Measurements from ENCODE around the gene IGSF21.

DNA sequence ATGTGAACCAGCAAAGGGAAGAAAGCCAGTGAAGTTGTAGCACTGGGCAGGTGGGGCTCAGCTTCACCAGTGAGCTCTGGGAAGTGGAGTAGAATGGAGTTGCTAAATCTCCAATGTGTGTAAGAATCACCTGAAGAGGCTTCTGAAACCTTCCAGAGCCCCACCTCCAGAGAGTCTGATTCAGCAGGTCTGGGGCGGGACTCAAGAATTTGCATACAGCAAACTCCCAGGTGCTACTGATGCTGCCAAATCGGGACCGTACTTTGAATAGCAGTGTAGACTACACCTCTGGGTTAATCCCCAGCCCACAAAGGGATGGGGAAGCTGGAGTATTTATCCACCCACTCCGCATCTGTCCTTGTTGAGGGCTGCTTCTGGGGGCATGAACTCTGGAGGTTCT, 154.3 kb downstream of the IGSF21 start:
- TF ChIP-seq, protein P1, sequence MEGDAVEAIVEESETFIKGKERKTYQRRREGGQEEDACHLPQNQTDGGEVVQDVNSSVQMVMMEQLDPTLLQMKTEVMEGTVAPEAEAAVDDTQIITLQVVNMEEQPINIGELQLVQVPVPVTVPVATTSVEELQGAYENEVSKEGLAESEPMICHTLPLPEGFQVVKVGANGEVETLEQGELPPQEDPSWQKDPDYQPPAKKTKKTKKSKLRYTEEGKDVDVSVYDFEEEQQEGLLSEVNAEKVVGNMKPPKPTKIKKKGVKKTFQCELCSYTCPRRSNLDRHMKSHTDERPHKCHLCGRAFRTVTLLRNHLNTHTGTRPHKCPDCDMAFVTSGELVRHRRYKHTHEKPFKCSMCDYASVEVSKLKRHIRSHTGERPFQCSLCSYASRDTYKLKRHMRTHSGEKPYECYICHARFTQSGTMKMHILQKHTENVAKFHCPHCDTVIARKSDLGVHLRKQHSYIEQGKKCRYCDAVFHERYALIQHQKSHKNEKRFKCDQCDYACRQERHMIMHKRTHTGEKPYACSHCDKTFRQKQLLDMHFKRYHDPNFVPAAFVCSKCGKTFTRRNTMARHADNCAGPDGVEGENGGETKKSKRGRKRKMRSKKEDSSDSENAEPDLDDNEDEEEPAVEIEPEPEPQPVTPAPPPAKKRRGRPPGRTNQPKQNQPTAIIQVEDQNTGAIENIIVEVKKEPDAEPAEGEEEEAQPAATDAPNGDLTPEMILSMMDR (IDR thresholded peaks at IDR 0.05; ENCODE audit: low read depth, low read length, poor library complexity, severe bottlenecking) = no peak
- TF ChIP-seq EZH2phosphoT487 (IDR thresholded peaks at IDR 0.05; ENCODE audit: borderline replicate concordance, low read length) = no peak
